ENCODE measurements around the gene EFHC1. TPM values are rescaled to one million over a fixed set of nuclear protein-coding genes. Genes with fewer than 3 reads are reported as not detected.

The EFHC1 gene
- polyA plus RNA-seq, 1 donor (not counting 4 experiments of a cell fraction or from before 2014, with no cell fraction given), result 20.5 TPM

- Histone ChIP-seq H3K4me1 (ENCODE audit: control insufficient read depth, extremely low read depth, insufficient read depth, low read length) (peaks cover 19% of the 10 kb centered on the region), H3K9me3 (ENCODE audit: control insufficient read depth, low read depth, low read length) (no peaks in the 10 kb centered on the region), H3K9ac (ENCODE audit: control insufficient read depth, extremely low read depth, insufficient read depth, low read length) (no peak overlapping the region), H3K4me2 (ENCODE audit: control insufficient read depth, extremely low read depth, insufficient read depth, low read depth, low read length) (no peak overlapping the region), H3K36me3 (ENCODE audit: control insufficient read depth in 2 of 2, extremely low read depth in 1 of 2, insufficient read depth in 2 of 2, low read length in 2 of 2) (no peaks in the 10 kb centered on the region), H3K79me2 (ENCODE audit: control insufficient read depth, insufficient read depth, low read length) (no peaks in the 10 kb centered on the region), H4K20me1 (ENCODE audit: control insufficient read depth, extremely low read depth, insufficient read depth, low read length) (no peaks in the 10 kb centered on the region), H3K27me3 (ENCODE audit: control insufficient read depth, extremely low read depth, insufficient read depth, low read length) (no peaks in the 10 kb centered on the region), H2AFZ (ENCODE audit: control insufficient read depth, low read length) (no peak overlapping the region), H3K27ac (ENCODE audit: control insufficient read depth, insufficient read depth, low read length) (no peak overlapping the region), H3K4me3 (ENCODE audit: control insufficient read depth in 2 of 3, extremely low read depth in 1 of 3, insufficient read depth in 2 of 3, low read depth in 1 of 3, low read length in 3 of 3) (no peak overlapping the region), H3K9me1 (ENCODE audit: control insufficient read depth, extremely low read depth, insufficient read depth, low read length) (no peaks in the 10 kb centered on the region)
- TF ChIP-seq, protein P1, sequence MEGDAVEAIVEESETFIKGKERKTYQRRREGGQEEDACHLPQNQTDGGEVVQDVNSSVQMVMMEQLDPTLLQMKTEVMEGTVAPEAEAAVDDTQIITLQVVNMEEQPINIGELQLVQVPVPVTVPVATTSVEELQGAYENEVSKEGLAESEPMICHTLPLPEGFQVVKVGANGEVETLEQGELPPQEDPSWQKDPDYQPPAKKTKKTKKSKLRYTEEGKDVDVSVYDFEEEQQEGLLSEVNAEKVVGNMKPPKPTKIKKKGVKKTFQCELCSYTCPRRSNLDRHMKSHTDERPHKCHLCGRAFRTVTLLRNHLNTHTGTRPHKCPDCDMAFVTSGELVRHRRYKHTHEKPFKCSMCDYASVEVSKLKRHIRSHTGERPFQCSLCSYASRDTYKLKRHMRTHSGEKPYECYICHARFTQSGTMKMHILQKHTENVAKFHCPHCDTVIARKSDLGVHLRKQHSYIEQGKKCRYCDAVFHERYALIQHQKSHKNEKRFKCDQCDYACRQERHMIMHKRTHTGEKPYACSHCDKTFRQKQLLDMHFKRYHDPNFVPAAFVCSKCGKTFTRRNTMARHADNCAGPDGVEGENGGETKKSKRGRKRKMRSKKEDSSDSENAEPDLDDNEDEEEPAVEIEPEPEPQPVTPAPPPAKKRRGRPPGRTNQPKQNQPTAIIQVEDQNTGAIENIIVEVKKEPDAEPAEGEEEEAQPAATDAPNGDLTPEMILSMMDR (optimal IDR thresholded peaks at IDR 0.05 in 1 of 3, IDR thresholded peaks at IDR 0.05 in 1 of 3, conservative IDR thresholded peaks at IDR 0.05 in 1 of 3; ENCODE audit: extremely low read depth in 1 of 3, insufficient read depth in 2 of 3, low read length in 3 of 3), result no peak
- no peak for TF ChIP-seq EZH2 (IDR thresholded peaks at IDR 0.05; ENCODE audit: low read length)
- dilution Hi-C loops (cut with MboI; ENCODE audit: extremely low pct_ligation_motif_present, low sequenced_read_pairs), result loop anchor here (25.0 kb wide), 1 partner anchor 247 kb away; the partner anchor contains the start of gene TMEM14A
- DNase-seq (ENCODE audit: low read depth, low spot score) (no peak), FAIRE-seq (no peak)
These were observed 4.8 kb upstream of the EFHC1 start for GRCh38 chr6:52415333-52415732.

GRCh38 chr6:52415917-52416628 lies 4.1 kb upstream of the EFHC1 start:
- H3K4me2 ChIP-seq (ENCODE audit: control insufficient read depth, extremely low read depth, insufficient read depth, low read depth, low read length), result no peak overlapping the region
- dilution Hi-C loops (cut with MboI; ENCODE audit: extremely low pct_ligation_motif_present, low sequenced_read_pairs), result loop anchor here (25.0 kb wide), 1 partner anchor 246 kb away; the partner anchor contains the start of gene TMEM14A
- TF ChIP-seq EZH2 (IDR thresholded peaks at IDR 0.05; ENCODE audit: low read length), result no peak
- TF ChIP-seq, protein P1 (optimal IDR thresholded peaks at IDR 0.05 in 1 of 3, IDR thresholded peaks at IDR 0.05 in 1 of 3, conservative IDR thresholded peaks at IDR 0.05 in 1 of 3; ENCODE audit: extremely low read depth in 1 of 3, insufficient read depth in 2 of 3, low read length in 3 of 3), result no peak
- H3K27me3 ChIP-seq (ENCODE audit: control insufficient read depth, extremely low read depth, insufficient read depth, low read length), result no peaks in the 10 kb centered on the region
- H3K36me3 ChIP-seq (ENCODE audit: control insufficient read depth in 2 of 2, extremely low read depth in 1 of 2, insufficient read depth in 2 of 2, low read length in 2 of 2), result no peaks in the 10 kb centered on the region
- H3K9me3 ChIP-seq (ENCODE audit: control insufficient read depth, low read depth, low read length), result no peaks in the 10 kb centered on the region
- FAIRE-seq (no peak), DNase-seq (ENCODE audit: low read depth, low spot score) (no peak)
- H3K4me1 ChIP-seq (ENCODE audit: control insufficient read depth, extremely low read depth, insufficient read depth, low read length), result peaks cover 21% of the 10 kb centered on the region
- H3K4me3 ChIP-seq (ENCODE audit: control insufficient read depth in 2 of 3, extremely low read depth in 1 of 3, insufficient read depth in 2 of 3, low read depth in 1 of 3, low read length in 3 of 3), result no peak overlapping the region
- H3K27ac ChIP-seq (ENCODE audit: control insufficient read depth, insufficient read depth, low read length), result no peak overlapping the region
- no peaks in the 10 kb centered on the region for H3K79me2 ChIP-seq (ENCODE audit: control insufficient read depth, insufficient read depth, low read length)
- no peaks in the 10 kb centered on the region for H3K9me1 ChIP-seq (ENCODE audit: control insufficient read depth, extremely low read depth, insufficient read depth, low read length)
- H3K9ac ChIP-seq (ENCODE audit: control insufficient read depth, extremely low read depth, insufficient read depth, low read length), result no peak overlapping the region
- no peaks in the 10 kb centered on the region for H4K20me1 ChIP-seq (ENCODE audit: control insufficient read depth, extremely low read depth, insufficient read depth, low read length)
- no peak overlapping the region for H2AFZ ChIP-seq (ENCODE audit: control insufficient read depth, low read length)

Measured in keratinocyte (primary cell).